Stimulated activated CD8-positive, alpha-beta memory T cell treated with anti-CD3 and anti-CD28 coated beads, Interleukin-12 subunit alpha, Interleukin-12 subunit beta, amount 100 ng/mL, for 4 hours (primary cell): ENCODE data around the gene SLC7A14.

Experiments used
- DNase-seq: peaks from one replicate; pipeline ENCODE4 v3.0.0-alpha.2; 2020; ENCODE audit warnings: low read depth

SLC7A14 gene

DNA sequence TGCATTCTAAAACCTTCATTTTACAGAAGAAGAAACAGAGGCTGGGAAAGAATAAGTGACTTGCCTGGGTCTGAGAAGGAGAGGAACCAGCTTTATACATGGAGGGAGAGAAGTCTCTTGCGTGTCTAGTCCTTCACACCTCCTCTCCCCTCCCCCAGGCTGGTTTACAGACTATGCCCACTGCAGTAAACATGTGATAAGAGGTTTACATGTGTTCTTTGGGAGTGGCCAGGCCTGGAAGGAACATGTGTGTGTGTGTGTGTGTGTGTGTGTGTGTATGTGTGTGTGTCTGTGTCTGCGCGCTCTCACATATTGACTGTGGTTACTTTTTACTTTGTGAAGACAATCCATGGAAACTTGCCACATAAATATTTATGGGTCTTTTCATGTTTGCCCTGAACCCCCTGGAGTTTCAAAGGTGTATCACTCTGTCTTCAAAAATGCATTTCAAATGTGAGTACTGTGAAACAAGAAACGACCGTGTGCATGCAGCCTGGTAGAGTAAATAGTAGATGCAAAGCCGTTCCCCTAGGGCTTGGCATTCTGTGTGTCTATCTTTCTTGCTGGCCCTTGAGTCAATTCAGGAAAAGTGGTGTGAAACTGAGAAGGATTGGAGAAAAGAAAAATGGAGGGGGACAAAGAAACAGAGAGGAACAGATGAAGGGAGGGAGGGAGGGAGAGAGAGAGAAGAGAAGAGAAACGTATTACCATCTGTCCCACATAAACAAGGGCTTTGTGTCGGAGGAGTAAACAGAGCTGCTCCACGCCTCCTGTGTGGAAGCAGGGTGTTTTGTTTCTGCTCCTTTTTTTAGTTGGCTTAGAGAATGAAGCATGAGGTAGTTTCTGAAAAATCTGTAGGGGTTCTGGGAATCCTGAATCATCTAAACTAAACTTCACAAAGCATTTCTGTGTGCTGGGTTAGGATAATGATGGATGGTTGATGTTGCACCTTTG lies 115.5 kb downstream of the SLC7A14 start:
- no peak for DNase-seq

DNA sequence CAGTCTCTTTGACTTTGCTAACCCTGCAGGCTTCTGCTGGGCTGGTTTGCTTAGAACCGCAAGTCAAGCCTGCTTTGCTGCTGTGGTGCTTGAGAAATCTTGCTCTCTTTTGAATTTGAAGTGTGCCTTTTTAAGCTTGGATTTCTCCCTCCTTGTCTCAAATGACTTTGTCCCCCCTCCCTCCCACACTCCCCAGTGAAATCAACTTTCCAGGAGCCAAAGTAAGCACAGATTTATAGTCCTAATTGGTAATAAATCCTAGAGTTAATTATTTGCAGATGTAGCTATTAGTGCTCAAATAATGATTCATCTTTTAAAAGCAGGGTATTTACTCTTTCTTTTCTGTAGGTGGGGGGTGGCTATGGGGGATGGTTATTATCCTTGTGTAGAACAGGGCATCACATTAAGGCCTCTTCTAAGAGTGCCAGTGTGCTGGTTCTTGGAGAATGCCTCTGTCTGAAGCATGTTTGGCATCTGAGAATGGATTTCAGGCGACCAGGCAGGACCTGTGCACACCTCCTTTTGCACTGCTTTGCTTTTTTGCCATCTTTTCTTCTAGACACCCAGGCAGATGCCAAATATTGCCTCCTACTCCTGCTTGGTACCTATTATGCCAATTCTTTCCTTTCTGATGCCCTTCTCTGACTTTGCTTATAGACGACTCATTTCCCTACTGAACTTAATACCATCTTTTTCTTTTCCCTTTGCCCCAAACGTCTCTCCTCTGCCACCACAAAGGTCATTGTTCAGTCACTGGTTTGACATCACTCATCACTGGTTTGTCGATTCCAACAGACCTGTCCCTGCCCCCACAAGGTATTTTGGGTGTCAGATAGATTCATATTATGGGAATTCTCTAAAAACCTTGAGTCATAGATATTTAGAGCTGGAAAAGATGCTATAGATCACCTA lies 116.5 kb downstream of the SLC7A14 start:
- DNase-seq: no peak

DNA sequence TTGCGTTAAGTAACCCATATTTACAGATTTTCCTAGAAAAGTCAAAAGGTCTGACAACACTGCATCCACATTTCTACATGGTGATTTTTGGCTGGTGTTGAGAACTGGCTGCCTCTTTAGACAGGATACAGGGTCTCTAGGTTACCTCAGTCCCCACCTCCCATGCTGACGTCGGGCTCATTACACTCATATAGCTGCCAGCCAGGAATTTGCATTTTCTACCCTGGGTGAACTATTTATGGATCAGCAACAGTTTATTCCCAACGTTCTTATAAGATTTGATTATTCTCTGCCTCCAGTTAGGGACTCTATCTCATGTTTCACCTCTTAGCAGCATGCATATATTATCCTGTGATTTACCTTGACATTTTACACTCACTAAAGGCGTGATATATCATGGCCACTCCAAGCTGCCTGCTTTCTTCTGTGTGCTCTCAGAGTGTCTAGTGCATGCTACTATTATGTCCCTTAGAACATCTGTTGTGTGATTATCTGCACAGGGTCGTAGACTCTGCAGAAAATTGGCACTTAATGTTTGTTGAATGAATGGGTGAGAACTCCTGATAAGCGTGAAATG lies 118.2 kb downstream of the SLC7A14 start:
- DNase-seq: no peak

DNA sequence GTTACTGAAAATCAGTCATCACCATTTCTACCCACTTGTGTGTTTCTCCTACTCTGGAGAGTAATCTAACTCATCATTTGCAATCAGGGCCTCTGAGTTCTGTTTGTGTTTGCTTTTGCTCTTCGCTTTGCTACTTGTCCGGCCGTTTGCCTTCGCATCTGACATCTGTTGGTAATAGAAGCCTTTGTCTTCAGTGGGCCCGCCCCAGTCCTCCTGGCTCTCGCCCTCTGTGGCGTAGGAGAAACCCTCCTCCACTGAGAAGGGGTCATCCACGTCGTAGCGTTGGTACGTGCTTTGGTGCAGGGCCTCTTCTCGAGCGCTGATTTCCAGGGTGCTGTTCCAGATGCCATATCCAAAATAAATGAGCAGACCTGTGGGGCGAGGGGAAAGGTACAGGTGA lies 118.9 kb downstream of the SLC7A14 start:
- no peak for DNase-seq

DNA sequence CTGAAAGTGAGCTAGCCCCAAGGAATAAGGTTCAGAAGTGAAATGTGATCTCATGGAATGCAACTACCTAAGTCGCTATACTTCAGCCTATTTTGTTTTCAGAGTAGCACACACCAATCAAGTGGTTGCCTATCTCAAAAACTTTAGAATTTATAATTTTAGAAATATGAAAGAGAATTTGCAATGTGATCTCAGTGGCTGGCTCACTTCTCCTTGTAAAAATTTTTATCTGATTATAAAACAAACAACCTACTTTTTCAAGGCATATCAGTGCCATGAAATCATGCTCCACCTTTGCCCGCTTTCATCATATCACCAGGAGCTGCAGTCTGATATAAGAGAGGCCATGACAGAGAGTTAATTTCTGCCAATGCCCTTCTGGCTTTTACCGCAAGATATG lies 119.9 kb downstream of the SLC7A14 start:
- no peak for DNase-seq

DNA sequence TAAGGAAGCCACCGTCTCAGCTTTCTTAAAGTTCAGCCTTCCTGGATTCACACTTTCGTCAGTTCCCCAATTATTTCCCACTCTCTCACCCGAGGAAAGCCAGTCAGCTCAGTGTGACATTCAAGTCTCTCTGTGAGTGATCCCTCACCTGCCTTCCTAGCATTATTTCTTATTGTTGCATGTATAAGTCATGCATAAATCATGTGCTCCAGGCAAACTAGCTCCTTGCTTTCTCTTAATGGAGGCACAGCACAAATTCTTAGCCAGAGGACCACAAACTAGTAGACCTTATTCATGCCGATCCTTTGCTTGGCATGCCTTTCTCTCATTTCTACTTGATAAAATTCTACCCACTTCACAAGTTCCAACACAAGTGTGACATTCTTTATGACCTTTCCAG lies 122.9 kb downstream of the SLC7A14 start:
- no peak for DNase-seq

DNA sequence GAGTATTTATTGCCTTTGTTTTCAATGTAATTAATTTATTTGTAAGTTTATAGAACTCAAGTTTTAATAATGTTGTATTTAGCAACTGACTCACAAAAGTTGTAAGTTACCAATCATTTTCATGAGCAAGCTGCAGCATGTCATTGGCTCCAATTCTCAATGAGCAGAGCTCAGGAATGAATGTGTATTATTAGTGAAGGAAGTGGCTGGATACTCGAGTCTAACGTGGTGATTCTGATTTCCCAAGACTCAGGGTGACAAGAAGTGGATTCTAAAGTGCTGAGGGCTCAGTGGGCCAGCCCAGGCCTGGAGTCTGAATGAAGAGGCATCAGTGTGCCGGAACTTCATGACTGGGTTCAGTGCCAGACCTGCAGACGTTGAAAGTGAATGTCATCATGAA lies 127.6 kb downstream of the SLC7A14 start:
- DNase-seq: no peak

DNA sequence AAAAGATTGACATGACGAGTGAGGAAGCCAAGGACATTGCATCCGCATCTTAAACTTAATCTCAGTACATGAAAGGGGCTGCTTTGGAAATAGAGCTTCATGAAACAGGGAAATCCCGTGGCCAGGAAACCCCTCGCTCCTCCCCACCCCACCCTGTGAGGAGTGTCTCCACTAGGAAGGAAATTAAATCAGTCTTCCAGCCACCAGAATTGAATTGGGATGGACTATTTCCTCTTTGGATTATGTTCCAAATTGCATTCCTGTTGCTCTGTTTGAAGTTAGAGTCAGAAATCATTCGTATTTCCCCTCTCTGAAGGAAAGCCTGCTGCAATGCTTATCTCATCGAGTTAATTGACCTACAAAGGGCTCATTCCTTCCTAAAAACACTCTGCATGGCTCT lies 131.4 kb downstream of the SLC7A14 start:
- no peak for DNase-seq

DNA sequence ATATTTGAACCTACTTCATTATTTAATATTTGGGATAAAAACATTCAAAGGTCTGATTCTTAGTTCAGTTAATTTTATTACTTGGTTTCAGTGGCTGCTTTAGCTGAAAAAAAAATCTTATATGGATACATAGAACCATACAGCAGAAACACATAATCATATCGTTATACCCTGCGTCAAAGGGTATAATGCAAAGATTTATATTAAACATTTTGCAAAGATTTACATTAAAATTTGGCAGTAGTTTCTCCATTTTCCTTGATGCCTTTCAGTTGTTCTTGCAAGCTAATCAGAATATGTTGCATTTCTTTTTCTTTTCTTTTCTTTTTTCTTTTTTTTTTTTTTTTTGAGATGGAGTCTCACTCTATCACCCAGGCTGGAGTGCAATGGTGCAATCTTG lies 135.8 kb downstream of the SLC7A14 start:
- DNase-seq: no peak

DNA sequence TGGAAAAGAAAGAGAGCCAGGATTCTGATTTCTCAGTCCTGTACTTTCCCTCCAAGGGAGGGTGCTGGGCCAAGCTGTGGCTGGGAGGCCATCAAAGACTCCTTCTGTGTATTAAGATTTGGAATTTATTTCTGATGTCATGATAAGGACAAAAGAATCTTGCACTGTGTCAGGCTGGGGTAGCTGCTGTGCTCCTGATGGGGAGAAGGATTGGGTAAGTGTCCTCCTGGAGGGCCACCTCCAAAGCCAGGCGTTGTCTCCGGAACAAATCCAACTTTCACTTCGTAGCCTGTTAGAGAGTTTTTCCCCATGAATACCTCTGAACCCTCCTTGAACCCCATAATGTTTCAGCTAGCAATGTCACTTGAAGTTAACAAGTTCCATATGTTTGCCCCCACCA lies 137.3 kb downstream of the SLC7A14 start:
- no peak for DNase-seq

DNA sequence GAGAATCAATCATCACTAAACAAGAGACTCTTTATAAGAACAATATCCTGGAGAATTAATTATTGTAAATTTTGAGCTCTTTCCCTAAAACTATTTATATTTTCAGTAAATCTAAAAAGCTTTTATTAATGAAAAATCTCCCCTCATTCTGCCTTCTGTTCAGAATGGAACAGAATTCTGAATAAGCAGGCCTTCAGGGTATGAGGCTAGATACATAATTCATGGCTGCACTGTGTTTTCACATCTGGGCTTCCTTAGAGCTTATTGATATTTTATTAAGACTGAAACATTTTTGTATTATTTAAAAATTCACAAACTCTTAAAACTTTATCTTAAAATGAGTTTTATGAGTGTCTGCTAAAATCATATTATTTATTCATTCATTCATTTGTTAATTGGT lies 142.4 kb downstream of the SLC7A14 start:
- DNase-seq: no peak

DNA sequence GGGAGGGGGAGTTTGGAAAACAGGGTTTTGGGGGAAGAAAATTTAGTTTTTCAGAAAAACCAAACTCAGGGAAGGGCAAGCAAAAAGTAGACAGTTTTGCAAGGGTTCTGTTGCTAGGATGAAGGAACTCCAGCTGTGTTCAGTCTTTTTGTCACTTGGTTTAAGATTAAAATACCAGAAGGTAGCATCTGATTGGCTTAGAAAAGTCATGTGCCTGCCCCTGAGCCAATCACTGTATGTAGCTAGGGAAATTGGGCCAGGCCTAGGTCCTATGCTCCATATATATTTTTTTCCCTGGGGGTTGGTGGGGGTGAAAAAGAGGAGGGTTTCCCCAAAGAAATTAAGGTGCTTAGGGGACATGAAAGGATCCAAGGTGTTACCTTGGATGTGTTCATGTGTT lies 142.9 kb downstream of the SLC7A14 start:
- DNase-seq: no peak

DNA sequence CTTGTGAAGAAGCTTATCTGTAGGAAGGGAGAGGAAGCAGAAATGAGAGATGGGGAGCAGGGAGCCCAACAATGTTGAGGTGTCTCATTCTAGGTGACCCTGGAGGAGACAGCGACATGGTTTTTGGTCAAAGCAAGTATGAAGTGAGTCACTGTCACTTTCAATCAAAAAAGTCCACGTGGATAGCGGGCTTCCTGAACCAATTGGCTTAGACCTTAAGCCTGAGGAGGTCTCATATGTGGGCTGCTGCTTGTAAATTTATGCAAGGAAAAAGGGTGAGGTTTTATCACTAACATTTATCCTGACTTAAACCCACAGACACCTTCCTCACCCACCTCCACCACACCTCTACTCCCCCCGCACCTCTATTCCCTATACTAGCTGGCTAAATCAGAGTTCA lies 144.5 kb downstream of the SLC7A14 start:
- no peak for DNase-seq

DNA sequence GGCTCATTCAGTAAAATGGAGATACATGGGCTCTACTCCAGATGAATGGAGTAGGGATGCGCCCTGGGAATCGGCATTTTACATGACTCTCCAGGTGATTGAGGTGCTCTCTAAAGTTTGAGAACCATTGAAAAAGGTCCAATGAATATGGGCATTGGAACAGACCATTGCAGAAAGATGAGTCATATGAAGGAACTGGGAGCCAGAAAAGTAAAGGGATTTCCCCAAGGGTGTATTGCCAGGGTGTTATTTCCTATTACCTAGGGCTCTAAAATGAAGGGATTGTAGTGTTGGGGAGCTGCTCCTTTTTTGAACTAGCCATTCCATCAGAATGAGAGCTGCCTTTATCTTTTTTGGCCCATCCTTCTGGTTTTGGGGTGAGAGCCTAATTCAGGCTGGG lies 145.5 kb downstream of the SLC7A14 start:
- no peak for DNase-seq

DNA sequence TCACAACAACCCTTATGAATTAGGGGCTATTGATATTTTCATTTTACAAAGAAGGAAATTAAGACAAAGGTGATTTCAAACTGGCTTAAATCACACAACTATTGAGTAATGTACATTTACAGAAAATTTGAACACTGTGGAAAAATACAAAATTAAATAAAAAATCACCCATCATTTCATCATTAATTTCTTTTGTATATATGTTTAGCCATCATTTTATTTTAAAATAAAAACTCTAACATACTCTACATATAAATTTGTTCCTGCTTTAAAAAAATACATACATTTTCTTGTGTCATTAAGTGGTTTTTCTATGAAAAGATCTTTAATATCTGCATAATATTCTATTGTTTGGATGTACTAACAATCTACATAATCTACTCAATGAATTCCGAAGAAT lies 147.0 kb downstream of the SLC7A14 start:
- DNase-seq: no peak

DNA sequence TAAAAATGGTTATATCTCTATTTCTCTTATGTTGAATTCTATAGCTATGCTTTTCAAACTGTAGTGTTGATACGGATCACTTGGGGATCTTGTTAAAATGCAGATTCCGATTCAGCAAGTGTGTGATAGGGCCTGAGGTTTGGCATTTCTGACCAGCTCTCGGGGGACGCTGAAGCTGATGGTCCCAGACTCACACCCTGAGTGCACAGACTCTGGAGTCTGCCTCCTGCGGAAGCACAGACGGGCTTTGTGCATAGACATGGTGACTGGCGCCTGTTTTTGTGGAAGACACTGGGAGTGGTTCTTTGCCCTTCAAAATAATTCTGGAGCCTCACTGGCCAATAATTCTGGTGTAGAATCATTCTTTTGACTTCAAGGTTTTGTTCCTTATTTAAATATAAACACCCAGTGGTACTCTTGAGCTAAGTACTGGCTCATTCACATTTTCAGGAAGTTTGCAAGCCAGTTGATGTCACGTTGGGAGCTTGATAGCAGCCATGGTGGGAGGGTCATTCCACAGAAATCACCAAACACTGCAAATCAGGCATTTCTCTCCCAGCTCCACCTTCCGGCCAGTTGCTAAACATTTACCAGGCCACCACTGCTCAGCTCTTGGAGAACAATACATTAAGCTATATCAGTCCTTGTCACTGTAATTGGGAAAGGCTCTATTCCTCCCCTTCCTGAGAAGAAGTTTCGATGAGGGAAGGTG lies 148.0 kb downstream of the SLC7A14 start:
- DNase-seq: no peak

DNA sequence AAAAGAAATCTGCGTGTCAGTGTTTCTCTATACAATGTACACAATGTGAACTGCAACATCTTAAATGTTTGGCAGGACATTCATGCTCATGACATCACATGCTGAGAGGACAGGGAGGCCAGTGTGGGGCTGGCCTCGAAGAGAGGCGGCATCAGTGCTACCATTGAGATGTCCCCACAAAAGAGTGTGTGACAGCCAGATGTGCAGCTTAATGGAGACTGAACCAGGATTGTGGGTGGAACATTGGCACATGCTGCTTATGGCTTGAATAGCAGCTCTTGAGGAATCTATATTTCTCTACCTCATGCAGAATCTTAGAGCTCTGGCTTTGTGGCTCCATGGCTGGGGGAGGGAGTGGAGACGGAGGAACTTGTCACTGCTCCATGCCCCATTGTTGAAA lies 148.7 kb downstream of the SLC7A14 start:
- DNase-seq: no peak

DNA sequence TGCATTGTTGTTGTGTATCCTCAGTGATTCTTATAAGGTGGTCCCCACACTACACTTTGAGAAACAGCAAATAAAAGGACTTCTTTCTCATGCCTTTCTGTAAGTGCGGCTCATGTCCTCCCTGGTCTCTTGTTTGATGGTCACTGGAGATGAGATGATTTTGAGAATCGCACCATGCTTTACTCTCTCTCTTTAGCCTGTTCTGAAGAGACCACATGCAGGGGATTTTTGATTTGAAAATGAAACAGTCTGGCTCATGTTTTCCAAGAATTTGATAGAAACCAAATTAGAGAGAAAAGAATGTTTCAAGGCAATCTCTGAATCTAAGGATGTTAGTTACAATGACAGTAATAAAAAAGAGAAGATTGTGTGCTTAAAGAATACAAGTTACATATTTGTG lies 149.2 kb downstream of the SLC7A14 start:
- no peak for DNase-seq

DNA sequence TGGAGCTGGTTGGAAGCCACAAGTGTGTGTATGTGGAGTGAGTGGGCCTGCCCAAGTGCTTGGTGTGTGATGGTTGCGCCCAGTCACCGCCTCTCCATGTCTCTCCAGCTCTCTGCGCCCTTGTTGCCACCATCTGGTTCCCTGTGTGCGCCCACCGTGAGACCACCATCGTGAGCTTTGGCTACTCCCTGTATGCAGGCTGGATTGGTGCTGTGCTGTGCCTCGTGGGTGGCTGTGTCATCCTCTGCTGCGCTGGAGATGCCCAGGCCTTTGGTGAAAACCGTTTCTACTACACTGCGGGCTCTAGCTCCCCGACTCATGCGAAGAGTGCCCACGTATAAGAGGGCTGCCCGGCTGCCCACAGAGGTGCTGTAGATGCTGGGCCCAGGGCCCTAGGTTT lies 153.5 kb downstream of the SLC7A14 start:
- DNase-seq: no peak

DNA sequence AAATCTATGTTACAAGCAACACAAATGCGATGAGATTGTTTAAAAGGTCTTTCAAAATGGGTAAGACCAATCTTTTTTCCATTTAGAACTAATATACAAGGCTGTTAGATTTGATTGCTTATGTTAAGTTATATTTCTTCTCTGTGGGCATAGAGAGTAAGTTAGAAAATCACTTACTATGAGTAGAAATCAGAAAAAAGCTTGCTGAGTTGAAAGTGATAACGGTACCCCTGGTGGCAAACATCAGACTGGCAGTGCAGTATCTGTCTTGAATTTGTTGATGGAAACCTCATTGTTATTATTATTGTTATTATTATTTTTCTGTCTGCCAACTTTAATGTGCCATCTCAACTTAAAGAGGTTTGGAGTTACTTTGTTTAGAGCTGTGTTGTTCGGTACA lies 154.8 kb downstream of the SLC7A14 start:
- DNase-seq: no peak

DNA sequence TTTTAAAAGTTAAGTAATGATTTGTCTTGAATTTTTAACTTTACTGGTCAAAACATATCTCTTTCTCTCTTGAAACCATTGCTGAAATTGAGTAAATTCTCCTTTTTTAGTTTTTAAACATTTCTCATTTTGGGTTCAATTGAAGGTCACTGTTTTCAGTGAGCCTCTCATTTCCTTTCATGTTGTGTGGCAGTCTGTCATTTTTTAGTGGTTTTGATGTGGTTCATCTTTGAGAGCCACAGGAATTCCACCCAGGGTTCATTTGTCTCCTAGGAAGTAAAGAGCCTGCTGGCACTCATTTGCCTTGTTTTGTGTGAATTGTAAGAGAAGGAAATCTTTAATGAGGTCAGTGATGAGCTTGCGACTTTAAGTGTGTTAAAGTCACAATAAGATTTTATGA lies 156.8 kb downstream of the SLC7A14 start:
- no peak for DNase-seq

DNA sequence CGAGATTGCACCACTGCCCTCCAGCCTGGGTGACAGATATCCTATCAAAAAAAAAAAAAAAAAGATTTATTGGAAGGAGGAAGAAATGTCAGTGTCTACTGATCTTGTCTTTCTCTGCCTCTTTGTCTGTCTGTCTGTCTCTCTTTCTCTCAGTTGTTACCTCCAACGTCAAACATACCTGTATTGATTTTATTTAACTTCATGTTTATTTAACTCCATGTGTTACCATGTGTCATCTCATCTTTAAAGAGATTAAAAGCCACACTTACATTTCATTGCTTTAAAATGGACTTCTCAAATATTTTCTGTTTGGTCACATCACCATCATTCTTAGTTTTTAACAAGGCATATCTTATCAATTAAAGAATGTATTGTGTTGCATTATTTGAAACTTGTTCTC lies 157.8 kb downstream of the SLC7A14 start:
- no peak for DNase-seq
